ENCODE results near the gene SNTG2. TPM values are rescaled to one million over a fixed set of nuclear protein-coding genes. Genes with fewer than 3 reads are reported as not detected.
"Not testable (repeated sequence)": the region's sequence is repeated elsewhere in the genome, so short reads cannot be mapped to it uniquely, and the experiment has no call there.

SNTG2 gene
- under 1 TPM; 0.44 to 0.85 (median 0.54) TPM for polyA plus RNA-seq (ENCODE audit: insufficient read depth in 1 of 5, insufficient read length in 5 of 5, low replicate concordance in 1 of 5)
- long read RNA-seq, donor 1, result 0 reads
- long read RNA-seq, donor 2, result 0 reads
- long read RNA-seq, donor 3, result 0 reads
- long read RNA-seq, donor 4, result 0 reads
- long read RNA-seq, donor 5, result 0 reads
- long read RNA-seq, donor 6, result 0 reads
- long read RNA-seq, donor 7, result 0 reads
- long read RNA-seq, donor 8, result 0 reads

DNA sequence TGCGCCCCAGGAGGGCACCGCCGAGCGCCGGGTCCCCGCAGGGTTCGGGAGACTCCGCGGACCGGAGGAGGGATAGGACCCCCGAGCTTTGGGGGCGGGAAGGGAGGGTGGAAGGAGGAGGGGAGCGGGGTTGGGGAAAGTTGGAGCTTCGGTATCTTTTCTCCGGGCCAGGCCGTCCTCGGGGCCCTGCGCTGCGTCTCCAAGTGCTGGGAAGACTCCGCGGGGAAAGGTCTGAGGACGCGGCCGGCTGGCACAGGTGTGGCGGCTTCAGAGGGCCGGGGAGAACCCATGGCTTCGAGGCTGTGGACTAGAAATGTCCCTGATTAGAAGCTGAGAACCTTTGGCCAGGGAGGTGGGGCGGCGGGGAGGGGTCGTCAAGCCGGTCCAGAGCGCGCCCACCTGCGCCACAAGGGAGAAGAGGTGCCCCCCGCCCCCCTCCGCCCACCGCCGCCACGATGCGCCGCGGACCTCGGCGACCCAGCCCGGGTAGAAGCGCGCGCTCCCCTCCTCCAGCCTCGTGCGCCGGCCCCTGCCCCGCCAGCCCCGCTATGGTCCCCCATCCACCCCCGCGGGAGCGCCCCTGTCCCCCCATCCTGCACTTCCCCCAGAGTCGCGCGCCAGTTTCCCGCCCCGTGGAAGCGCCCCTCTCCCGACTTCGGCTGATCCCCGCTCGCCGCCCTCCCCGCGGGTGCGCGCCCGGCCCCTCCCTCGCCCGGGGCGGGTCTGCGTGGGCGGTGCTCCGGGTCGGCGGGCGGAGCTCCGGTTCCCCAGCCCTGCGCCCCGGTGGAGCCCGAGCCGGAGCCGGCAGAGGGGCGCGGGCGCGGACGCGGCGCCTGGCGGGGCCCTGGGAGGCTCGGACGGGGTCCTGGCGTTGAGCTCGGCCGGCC is at the start of gene SNTG2:
Gene SNTG2, plus strand, starts transcription at position 770 of the 887 bp plus-strand sequence. CDS start 148 bp downstream, outside the sequence.
- DNase-seq, result no peak

DNA sequence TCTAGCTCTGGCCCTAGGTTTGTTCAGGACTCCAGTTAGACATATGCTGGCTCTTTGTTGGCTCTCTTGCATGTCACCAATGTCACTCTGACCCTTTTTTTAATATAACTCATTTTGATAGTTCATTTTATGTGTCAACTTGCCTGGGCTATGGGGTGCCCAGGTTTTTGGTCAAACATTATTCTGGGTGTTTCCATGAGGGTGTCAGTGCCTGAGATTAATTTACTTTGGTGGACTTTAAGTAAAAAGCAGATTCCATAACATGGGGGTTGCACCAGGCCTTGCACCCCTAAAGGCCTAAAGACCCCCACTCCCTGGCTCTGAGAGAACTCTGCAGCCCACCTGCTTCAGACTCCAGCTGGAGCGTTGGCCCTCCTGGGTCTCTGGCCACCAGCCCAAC is 48.1 kb upstream of the SNTG2 start:
- no peak for DNase-seq

DNA sequence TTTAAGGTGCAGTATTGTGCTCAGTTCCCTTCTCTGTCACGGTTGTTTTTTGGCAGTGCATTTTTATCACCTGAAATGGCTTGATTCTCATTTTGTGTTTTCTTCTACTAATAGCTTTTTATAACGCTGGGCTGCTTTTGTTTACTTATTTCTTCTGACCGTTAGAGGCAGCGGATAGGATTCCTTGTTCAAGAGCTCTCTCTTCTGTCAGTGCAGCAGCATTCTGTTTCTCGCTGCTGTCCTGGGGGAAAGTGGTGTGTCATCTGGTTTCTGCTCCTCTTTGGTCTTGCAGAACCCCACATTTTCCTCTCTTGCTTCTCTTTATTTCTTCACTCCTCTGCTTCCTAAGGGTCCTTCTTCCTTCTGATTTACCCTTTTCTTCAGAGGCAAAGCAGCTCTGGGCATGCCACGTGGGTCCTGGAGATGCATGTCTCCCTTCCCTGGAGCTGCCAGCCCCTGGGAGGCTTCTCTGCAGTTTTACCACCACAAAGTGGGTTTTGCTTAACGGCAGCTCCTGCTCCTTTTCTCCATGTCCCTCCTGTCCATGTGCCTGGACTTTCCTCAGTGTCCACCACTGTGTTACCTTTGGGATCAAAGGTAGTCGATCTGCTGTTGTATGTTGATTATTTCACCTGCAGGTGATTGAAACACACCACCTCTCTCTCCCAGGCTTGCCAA is 47.3 kb upstream of the SNTG2 start:
- DNase-seq, result peak in 1 of 2 donors; percentile 6

DNA sequence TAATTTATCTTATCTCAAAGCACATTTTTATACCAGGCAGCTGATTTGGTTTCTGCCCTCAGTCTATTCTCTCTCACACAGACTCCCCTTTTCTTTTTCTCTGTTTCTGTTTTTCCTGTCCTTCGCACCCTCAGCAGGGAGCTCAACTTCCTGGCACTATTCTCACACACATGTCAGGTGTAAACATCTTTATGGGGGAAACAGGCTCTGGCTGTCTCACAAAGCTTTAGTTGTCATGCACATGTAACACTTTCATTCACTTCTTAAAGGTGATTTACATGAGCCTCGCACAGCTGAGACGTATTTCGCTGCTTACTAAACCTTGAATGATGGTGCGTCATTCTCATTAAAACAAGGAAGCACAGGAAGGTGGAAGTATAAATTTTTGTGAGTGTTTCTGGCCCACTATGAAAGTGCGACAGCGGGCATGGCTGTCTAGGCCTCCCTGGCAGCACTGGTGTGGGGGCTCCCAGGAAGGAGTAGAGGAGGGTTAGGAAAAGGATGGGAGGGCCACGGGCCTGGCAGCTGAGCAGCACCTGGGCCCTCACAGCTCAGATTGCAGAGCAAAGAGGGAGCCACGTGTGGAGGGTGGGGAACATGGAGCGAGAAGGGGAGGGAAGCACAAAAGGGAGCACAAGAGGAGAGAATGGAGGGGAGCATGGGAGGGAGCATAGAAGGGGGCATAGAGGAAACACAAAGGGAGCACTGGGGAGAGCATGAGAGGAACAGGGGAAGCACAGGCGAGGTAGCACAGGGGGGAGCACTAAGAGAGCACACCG is 46.2 kb upstream of the SNTG2 start:
- DNase-seq, result no peak

DNA sequence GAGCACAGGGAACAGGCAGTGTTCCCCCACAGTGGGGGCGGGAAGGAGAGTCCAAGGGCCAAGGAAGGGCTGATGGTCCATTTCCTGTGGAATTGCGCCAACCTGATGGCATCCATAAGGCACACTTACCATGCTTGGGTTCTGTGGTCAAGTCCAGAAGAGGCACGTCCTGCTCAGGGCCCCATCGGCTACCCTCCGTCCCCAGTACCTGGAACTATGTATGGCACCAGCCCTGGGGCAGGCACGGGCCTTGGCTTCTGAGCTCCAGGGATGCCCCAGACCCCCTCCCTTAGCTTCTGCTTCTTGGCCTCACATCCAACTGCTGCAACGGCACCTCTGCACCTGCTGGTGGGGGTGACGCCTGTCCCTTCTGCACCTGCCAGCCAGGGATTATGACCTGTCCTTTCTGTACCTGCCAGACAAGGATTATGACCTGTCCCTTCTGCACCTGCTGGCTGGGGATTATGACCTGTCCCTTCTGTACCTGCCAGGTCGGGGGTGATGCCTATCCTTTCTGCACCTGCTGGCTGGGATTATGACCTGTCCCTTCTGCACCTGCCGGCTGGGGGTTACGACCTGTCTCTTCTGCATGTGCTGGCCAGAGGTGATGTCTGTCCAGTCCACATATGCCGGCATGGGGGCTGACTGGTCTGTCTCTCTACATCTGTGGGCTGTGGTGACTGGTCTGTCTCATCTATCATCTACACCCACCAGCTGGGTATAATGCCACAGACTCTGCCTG is 45.4 kb upstream of the SNTG2 start:
- DNase-seq, result no peak

DNA sequence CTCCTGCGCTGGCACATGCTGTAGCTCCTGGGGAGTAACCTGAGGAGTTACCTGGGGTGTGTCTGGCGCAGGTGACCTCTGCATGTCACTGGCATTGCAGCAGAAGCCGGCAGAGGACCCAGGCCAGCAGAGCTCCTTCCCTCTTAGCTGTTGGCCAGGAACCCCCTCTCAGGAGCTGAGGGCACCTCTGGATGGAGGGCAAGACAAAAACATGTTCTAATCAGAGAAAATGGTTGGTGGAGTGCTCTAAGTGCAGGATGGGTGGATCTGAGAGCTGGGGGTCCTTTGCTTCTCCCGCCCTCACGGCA is 44.9 kb upstream of the SNTG2 start:
- DNase-seq, result no peak

DNA sequence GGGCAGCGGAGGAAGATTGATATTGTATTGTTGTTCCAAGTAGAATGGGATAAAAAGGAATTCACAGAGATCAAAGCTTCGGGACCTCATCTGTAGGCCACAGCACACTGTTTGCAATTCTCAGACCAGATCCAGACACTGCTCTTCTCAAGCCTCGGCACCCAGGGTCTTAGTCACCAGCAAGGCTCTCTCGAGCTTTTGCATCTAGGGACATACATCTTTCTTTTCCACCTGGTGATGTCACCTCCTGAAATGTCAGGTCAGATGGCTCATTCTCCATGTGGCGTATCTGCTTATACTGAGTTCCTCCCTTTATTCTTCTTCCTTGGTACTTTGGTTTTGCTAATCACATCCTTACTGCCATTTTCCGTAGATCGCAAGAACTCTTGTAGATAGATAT is 42.9 kb upstream of the SNTG2 start:
- DNase-seq, result no peak

DNA sequence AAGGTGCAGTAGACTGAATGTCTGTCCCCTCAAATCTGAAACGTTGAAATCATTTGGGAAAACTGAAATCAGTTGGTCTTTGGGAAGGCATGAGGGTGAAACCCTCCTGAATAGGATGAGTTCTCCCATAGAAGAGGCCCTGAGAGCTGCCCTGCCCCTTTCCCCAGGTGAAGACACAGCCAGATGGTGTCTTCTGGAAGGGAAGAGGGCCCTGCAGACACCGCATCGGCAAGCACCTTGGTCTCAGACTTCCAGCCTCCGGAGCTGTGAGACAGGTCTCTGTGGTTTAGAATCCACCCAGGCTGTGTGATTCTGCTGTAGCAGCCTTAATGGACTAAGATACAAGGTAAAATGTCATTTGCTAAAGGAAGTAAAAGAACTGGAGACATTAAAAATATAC is 42.1 kb upstream of the SNTG2 start:
- DNase-seq, result no peak

DNA sequence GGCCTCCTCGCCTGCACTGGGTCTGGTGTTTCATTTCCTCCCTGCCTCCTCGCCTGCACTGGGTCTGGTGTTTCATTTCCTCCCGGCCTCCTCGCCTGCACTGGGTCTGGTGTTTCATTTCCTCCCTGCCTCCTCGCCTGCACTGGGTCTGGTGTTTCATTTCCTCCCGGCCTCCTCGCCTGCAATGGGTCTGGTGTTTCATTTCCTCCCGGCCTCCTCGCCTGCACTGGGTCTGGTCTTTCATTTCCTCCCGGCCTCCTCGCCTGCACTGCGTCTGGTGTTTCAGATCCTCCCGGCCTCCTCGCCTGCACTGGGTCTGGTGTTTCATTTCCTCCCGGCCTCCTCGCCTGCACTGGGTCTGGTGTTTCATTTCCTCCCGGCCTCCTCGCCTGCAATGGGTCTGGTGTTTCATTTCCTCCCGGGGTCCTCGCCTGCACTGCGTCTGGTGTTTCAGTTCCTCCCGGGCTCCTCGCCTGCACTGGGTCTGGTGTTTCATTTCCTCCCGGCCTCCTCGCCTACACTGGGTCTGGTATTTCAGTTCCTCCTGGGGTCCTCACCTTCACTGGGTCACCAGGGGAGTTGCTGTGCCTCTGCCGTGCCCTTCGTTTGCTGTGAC is 40.8 kb upstream of the SNTG2 start:
- DNase-seq, result not testable (repeated sequence)

DNA sequence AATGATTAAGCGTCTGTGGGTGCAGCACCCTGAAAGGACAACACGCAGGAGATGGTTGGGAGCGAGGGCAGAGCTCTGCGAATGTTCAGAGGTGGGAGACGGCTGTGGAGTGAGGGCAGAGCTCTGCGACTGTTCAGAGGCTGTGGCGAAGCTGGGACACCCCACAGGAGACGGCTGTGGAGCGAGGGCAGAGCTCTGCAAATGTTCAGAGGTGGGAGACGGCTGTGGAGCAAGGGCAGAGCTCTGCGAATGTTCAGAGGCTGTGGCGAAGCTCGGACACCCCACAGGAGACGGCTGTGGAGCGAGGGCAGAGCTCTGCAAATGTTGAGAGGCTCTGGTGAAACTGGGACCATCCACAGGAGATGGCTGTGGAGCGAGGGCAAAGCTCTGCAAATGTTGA is 40.0 kb upstream of the SNTG2 start:
- no peak for DNase-seq

DNA sequence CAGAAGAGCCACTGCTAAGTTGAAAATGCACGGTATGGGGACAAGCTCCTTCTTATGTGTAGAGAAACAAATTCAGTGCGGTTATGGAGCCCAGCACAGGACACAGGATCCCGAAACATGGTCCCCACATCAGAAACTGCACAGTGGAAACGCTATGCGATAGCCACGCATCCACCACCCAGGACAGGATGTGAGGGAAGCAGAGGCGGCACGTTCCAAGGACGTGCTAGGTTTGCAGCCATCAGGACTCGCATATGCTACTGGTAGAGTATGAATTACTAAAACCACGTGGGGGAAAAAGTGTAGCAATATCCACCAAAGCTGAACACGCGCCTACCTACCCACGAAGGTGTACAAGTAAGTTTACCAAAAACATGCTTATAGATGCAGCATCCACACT is 34.7 kb upstream of the SNTG2 start:
- no peak for DNase-seq

DNA sequence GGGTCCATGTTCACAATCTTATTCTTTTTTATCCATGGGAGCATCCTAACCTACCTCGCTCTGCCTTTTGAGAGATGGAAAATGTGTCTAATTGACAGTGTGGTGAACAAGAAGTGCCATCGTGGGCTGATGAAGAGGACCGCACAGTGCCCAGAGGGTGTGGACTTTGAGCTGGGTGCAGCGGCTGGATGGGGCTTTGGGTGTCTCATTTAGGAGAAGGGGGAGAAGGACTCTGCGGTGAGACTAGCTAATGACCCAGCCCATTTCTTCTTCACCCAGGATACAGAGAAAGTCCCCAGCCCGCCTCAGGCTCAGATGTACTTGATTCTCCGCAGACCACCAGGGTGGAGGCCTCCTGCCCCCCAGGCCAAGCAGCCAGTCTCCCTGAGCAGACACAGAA is 33.7 kb upstream of the SNTG2 start:
- DNase-seq, result no peak

DNA sequence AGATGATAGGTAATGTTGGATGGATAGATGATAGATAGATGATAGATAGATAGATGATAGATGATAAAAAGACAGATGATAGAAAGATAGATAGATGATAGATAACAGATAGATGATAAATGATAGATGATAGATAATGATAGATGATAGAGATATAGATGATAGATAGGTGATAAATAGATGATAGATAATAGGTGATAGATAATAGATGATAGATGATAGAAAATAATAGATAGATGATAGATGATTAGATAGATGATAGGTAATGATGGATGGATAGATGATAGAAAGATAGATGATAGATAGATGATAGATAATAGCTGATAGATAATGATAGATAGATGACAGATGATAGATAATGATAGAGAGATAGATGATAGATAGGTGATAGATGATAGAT is 31.0 kb upstream of the SNTG2 start:
- DNase-seq, result no peak

DNA sequence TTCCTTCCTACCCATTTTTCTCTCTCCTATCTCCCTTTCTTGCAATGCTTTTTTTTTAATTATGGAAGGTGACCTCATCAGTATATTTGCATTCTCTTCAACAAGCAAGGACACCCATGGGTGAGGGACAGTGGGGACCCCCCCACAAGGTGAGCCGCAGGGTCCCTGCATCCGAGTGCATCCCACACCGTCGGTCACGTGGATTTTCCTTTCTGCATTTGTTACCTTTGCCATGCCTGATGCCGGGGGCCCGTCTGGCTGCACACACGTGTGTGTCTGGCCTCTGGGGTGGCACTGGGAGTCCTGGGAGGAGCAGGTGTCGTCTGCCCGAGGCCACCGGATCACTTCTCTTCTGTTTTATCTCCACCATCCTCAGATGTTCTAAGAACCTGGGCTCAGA is 30.1 kb upstream of the SNTG2 start:
- DNase-seq, result no peak

DNA sequence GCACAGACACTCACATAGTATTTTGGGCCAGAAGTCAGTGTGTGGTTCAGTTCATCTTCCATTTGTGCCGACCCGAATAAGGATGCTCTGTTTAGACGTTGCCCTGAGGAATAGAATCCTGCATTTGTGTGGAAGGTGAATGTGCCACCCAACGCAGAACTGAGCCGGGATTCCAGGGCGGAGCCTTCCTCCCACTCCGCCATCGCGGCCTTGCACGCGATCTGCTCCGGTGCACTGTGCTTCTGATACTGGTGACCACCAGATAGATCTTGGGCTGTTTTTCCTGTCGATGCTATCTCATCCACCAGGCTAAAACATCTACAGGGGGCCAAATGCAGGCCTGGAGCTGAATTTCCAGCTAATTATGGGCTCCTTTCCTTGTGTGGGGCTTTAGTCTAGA is 29.6 kb upstream of the SNTG2 start:
- no peak for DNase-seq

DNA sequence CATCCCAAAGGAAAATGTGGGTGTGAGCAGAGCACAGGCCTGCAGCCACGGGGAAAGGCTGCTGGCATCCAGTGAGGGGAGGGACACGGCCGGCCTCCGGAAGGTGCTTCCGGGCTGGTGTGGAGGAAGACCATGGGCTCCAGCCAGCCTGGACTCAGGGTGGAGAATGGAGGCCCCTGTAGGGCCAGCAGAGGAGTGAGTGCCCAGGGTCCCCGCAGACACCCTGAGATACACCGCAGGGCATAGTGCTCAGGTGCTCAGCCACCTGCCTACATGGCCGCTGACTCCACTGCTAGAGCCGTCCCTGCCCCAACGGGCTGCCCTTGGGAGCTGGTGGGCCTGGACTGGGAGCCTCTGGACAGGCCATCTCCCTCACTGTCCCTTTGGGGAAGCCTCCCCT is 28.5 kb upstream of the SNTG2 start:
- no peak for DNase-seq

DNA sequence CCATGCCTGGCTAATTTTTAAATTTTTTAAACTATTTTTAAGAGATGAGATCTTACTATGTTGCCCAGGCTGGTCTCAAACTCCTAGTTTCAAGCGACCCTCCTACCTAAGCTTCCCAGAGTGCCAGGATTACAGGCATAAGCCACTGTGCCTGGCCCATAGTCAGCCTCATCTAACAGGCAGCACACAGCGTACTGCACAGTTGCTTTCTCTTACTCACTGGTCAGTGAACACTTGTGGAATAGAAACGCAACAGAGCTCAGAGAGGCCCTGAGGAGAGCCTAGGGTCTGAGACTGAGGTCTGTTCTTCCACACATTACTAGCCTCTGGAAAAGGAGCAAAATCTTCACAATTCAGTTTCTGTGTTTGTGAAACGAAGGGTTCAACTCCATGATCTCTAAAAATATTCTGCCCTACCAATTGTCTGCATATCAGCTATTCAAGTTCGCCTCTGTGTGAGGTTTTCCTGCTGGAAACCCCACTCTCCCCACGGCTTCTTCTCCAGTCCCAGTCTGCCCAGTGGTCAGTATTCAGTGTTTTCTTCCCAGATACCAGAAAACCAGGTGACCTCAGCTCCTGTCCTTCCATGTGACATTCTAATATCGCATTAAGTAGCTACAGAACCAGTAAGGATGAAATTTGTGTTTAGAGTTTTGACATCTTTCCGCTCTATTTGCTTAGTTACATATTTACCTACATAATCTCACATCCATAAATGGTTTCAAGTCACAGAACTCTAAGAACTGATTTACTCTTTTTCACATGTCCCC is 26.6 kb upstream of the SNTG2 start:
- DNase-seq, result no peak

DNA sequence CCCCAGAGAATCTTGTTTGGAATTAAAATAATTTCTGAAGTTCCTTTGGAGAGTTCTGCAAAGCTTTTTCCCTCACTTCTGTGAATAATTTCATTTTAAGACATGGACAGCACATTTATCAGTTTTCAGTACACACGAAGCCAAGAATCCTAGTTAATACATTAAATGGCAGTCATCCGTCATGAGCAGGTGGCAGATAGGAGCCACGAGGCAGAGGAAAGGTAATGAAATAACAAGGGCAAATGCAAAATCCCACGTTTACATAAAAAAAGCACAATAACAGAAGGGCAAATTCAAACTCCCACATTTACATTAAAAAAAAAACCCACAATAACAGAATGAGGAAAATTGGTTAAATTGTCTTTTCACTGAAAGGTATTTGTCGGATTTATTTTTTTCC is 25.9 kb upstream of the SNTG2 start:
- DNase-seq, result no peak

DNA sequence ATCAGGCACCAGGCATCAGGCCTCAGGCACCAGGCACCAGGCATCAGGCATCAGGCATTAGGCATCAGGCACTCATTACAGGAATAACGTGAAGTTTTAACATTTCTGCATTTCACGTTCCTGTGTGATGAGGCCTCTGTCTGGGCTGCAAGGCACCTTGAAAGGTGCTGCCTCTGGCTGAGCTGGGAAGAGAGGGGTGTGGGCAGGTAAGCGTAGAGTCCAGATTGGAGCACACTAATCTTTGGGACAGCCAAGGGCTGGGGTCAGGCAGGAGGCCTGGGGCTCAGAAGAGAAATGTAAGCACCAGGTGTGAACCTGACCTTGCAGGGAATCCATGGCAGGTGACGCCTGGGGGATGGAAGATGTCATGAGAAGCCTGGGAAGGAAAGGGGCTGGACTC is 25.3 kb upstream of the SNTG2 start:
- no peak for DNase-seq

DNA sequence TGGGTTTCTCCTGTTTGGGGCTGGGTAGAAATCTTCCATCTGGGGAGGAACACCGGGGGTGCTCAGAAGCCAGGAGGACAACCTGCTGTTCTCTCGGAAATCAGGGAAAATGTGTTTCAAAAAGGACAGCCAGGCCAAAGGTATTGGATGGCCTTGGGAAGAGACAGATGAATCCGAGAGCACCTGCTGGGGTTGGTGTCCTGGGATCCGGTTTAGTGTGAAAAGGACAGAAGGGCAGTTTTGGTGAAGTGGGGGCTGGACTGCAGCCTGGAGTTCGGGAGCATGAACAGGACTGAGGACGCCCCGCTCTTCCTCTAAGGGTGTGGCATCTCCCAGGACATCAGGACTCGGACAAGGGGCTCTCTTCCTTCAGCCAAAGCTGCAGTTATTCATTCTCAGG is 24.9 kb upstream of the SNTG2 start:
- no peak for DNase-seq

Data from right lung (tissue), 10 donors.